HG03097 (cell line): ENCODE results near the gene MNAT1.
A peak's percentile ranks its signal among the peaks of the same experiment; 100 is the strongest.
"Not testable (repeated sequence)": the region's sequence is repeated elsewhere in the genome, so short reads cannot be mapped to it uniquely, and the experiment has no call there.

Experiments used
- ATAC-seq: cut with Tn5 transposase; IDR thresholded peaks from one replicate; pipeline ENCODE4 v1.9.1; 2021; ENCODE audit not compliant: unreplicated experiment, low FRiP score

Gene MNAT1

DNA sequence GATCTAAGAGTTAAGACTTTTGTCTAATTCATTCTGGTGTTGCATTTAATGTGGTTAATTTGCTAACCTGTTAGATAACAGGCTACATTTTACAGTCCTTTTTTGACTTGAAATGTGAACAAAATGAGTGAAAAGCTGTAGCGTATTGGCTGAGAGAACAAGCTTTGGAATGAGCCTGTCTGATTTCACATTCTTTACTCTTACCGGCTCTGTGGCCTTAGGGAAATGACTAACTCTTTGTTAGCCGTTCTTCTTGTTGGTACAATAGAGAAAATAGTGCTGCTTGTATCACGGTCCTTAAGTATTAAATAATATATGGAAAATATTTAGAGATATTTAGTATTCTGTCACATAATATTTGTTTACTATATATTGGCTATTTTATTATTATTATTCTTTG lies 1.9 kb downstream of the MNAT1 start:
- no peak for ATAC-seq

DNA sequence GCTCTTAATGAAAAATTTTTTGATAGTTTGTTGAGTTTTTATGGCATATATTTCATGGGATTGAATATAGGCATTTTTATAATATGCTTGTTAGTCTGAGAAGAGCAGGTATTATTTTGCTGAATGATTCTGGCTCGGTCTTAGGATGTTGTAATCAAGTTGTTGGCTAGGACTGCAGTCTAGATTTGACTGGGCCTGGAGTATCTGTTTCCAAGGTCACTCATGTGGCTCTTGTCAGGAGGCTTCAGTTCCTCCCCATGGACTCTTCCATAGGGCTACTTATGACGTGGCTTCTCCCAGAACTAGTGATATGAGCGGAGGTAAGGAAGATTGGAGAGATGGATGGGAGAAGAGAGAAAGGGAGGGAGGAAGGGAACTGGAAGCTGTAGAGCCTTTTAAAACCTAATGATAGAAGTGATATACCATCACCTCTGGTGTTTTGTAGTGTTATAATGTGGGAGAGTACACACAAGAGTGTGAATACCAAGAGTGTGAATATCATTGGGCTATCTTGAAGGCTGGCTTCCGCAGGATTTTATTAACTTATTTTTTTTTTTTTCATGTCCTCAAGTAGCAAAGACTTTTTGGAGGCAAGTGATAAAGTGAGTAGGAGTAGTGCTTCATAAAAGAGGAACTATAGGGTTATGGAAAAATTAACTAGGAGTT lies 4.4 kb downstream of the MNAT1 start:
- ATAC-seq, result no peak

DNA sequence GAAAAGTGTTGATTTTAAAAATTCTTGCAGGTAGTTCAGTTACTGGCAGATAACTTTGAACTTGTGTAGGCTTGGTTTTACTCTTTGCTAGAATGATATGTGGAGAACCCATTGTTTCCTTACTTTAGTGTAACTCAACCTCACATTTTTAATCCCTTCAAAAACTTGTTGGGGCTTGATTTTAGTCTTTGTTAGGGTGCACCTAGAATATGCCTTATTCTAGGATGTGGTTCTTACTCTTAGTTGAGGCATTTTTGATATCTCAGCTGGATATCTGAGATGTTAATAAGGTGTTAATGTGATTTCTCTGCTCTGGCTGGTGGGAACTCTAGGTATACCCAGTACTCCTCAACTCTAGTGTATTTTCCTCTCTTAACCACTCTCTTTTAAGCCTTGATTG lies 10.0 kb downstream of the MNAT1 start:
- no peak for ATAC-seq

DNA sequence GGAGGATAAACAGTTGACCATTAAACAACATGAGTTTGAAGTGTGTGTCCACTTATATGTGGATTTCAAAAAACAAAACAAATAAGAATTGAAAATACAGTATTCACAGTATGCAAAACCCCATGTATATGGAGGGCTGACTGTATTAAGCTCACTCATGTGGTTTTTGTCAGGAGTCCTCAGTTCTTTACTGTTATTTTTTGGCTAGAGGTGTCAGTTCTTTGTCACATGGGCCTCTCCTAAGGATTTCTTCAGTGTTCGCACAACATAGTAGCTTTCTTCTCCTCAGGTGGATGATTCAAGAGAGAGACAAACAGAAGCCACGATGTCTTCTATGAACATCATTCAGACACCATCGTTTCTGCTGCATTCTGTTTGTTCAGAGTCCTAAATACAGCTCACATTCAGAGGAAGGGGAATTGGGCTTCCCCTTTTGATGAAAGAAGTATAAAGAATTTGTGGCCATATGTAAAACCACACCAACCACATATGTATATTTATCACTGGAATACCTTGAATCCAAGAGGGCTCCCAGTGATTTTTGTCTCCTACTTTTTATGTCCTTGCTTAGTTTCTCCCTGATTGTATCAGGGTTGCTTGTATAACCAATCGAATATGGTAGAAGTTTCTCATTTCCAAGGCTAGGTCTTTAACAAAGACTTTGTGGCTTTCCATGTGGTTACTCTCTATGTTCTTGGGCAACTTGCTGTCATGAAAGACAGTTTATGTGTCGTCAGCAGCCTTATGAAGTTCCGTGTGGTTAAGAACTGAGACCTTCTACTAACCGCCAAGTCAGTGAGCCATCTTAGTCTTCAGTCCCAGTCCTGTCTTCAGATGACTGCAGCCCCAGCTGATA lies 18.9 kb downstream of the MNAT1 start:
- ATAC-seq, result peak; percentile 99

DNA sequence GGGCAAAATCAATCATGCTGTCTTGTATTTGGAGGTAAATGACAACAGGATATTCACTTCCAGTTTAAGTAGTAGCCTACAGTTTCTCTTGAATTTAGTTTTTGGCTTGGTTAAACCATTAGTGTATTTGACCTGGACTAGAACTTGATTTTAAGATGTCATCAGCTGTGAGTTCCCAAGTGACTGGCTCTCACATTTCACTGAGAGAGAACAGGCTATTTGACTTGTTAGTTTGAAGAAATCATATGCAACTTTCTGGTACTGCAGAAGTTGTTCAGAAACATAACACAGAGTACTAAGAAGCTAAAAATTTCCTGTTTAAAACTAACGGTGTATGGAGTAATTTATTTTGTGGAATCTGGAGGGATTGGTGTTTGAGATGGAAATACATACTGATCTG lies 22.3 kb downstream of the MNAT1 start:
- ATAC-seq, result no peak

DNA sequence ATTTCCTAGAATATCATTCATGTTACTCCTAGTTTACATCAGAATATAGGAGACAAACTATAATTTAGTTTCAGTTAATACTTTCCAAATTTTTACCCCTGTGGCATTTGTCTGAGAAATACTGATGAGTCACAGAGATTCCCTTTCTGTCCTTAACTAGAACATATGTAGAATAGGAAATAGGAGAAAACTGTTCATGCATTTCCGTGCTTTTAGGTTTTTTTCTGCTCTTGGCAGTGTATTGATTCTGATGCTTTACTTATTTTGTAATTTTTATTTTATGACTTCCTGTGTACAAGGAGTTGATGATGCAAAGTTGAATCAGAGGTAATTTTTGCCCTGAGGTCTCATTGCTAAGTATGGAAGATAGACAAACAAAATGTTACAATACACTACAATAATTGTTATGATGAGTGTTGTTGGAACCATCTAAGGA lies 23.0 kb downstream of the MNAT1 start:
- ATAC-seq, result no peak

DNA sequence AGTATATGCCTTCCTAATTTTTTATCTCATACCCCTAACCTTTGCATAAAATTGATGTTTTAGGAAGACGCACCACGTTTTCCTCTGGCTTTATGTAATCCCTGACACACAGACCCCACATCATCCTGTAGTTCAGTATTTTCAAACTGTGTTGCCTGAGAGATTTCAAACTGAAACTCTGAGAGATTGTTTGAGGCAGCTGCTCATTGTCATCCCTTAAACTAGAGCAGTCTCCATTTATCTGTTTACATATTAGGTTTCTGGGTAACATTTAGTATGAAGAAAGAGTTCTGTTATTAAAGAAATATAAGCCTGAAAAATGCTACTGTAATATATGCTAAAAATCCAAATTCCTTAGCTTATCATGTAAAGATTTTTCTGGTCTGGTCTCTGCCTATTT lies 24.3 kb downstream of the MNAT1 start:
- no peak for ATAC-seq

DNA sequence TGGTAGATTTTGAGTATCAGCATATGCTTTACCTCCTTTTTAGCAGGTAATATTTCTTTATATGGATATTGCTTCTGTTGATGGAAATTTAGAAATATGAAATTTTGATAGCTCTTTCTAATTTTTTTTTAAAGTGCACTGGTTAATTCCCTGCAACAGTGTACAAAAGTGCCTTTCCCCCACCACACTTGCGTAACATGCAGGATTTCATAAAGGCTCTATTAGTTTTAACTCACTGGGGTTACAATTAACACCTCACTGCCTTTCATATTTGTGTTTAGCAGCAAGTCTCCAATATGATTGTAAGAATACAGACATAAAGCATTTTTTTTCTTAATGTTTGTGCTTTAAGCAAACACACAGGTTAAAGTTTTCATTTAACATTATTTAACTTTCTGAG lies 25.6 kb downstream of the MNAT1 start:
- ATAC-seq, result no peak

DNA sequence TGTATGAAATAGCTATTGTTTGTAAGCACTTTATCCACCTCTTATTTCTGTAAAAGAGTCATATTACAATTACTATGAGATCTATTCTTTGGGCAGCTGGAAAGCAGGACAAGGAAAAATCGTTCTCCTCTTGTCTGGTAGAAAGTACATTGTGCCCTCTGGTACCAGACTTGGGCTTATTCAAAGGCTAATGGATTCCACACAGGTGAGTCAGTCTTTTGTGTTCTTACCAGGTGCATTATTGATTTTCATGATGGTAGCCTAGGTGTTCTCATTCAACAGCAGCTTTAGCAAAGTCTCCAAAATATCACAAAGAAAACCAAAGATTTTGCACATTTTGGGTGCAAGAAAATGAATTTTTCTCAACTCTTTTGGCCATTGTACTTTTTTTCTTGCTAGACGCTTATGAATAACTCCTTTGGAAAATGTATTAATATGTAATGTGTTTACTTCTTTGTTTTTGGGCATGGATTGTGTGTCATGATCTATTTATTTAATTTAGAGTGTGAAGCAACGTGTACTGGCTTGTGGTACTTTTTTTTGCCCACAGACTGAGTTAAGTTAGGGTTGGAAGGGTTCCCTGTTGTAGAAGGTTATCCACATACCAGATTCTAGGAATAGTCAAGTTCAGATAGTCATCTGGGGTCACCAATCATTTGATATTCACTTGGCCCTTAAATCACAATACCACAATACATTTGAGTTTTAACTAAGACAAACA lies 26.2 kb downstream of the MNAT1 start:
- ATAC-seq, result no peak

DNA sequence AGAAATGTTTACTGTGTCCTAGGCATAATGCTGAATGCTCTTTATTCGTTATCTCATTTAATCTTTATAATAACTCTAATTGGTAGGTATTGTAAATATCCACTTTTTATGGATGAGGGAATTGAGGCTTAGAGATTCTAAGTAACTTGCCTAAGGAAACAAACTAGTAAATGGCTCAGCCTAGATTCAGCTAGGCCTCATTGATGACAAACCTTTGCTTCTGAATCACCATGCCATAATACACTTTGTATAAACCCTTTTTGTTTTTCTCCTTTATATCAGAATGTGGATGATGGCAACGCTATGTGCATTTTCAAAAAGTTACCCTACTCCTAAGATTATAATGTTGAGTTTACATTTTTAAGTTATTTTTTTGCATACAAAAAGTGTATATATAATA lies 34.0 kb downstream of the MNAT1 start:
- no peak for ATAC-seq

DNA sequence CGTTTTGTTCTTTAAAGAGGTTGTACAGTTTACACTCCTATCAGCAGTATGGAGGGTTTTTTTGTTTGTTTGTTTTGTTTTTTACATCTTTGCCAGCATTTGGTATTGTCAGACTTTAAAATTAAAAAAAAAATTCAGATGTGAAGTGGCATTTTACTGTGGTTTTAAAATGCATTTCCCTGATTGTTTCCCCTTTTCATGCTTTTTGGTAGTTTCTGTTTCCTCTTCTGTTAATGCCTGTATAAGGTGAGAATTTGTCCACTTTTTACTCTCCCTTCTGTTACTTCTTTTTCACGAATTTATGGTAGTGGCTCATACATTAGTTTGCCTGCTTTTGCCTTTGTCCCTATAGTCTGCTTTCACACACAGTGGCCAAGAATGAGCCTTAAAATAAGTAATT lies 36.6 kb downstream of the MNAT1 start:
- no peak for ATAC-seq

DNA sequence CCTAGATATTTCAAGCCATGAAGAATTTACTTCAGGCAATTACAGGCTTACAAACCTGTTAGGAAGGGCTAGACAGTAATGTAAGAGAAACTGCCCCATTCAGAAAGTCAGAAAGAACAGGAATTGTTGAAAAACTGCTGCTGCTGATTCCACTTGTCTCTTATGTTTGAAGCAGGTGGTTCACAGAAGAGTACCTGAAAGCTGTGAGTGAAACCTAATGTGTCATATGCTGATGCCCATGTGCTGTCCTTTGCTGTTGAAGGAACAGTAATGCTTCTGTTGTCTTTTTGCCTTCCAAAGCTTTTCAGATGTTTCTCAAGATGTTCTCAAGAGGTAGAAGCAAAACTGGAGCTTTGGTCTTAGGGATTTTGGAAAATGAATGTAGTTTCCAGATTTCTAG lies 39.0 kb downstream of the MNAT1 start:
- ATAC-seq, result no peak

DNA sequence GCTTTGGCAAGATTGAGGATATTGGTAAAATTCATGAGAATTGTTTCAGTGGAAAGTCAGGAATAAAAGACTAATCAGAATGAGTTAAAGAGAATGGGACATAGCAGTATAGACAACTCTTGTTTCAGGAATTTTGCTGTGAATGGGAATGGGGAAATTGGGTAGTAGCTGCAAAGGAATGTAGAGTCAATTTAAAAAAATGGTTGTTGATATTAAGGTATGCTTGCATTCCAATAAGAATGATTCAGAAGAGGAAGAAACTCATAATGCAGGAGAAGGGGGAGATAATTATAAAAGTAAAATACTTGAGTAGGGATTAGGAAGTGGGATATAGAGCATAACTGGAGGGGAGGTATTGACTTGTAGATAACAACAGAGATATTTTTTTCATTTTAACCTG lies 40.7 kb downstream of the MNAT1 start:
- no peak for ATAC-seq

DNA sequence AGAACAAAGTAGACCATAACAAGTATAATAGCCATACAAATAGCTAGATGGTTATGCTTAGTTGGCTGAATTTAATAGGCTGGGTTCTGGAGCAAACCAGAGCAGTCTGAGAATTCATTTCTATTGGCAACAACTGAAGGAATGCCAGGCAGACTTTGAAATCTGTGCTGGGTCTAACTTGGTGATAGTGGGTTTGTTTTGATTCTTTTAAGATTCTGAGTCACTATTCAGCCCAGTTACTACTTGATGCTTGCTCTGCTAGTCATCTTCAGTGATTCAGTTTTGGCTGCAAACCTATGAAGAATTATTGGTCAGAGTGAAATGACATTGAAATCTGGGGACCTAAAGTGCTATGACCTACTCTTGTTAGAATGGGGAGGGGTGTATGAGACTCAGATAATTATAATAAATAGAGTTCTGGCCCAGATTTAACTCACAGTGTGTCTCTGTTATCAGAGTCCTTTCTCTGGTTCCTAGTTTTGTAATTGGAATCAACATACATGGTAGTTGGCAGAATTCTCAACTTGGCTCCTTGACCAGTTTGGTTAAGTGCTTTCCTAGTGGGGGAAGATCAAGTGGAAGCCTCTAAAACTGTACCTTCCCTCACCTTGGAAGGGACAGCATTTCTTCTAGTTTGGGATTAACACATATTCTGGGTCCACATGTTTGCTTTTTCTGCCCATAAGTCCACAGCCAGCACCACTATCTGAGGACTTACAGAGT lies 43.5 kb downstream of the MNAT1 start:
- ATAC-seq, result no peak

DNA sequence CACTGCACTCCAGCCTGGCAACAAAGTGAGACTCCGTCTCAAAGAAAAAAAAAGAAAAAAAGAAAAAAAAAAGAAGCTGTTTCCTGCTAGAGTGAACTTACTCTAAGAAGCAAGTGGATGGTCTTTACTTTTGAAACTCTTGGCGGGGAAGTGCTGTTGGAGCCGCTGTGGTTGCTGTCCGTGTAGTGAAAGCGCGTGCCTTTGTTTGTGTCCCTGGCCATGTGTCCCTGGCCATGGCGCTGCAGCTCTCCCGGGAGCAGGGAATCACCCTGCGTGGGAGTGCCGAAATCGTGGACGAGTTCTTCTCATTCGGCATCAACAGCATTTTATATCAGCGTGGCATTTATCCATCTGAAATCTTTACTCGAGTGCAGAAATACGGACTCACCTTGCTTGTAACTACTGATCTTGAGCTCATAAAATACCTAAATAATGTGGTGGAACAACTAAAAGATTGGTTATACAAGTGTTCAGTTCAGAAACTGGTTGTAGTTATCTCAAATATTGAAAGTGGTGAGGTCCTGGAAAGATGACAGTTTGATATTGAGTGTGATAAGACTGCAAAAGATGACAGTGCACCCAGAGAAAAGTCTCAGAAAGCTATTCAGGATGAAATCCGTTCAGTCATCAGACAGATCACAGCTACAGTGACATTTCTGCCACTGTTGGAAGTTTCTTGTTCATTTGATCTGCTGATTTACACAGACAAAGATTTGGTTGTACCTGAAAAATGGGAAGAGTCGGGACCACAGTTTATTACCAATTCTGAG lies 45.4 kb downstream of the MNAT1 start:
- ATAC-seq, result not testable (repeated sequence)

DNA sequence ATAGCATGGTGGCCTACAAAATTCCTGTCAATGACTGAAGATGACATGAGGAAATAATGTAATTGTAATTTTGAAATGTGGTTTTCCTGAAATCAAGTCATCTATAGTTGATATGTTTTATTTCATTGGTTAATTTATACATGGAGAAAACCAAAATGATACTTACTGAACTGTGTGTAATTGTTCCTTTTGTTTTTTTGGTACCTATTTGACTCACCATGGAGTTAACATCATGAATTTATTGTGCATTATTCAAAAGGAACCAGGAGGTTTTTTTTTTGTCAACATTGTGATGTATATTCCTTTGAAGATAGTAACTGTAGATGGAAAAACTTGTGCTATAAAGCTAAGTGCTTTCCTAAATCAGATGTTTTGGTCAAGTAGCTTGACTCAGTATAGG lies 46.0 kb downstream of the MNAT1 start:
- ATAC-seq, result not testable (repeated sequence)

DNA sequence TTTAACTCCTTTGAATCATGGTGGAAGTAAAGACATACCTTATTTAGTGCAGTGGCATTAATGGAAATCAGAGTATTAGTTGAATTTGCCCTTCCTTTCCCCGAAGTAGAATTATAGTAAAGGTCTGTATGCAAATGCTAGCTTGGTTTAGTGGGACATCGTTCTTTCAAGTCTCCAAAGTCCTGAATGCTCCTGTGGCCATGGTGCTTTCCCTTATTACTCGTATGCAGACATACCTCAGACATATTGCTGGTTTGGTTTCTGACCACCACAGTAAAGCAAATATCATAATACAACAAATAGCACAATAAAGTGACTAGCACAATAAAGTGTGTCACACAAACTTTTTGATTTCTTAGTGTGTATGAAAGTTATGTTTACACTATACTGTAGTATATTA lies 52.3 kb downstream of the MNAT1 start:
- no peak for ATAC-seq

DNA sequence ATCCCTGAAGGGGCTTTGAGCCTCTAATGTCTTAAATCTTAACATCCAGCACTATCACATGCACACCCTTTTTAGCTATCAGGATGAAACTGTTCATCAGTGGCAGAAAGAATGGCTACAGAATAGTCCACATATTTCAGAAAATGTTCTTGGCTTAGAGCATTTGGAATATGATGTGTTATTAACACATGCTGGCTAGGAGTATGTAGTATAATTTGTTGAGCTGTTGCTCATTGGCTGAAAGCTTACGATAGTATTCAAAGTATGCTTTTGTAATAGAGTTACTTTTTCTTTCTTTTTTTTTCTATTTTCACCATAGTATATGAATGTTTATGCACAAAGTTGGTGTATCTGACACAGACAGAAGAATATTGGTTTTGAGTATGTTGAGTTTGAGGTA lies 55.1 kb downstream of the MNAT1 start:
- no peak for ATAC-seq

DNA sequence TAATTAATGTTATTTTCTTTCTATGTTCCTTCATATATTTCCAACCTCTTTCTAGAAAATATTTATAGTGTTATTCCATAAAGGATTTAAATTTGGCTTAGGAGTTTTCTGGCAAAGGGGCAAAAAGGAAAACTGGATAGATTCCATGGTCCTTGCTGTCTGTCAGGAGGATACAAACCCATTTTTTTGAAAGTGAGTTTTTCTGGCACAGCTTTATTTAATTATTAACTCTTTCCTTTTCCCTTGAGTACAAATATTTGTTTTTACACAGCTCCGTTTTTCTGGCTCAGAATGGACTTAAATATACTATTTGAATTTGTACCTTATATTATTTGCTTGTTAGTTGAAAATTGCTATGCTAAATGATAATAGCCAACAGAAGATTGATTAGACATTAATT lies 56.3 kb downstream of the MNAT1 start:
- ATAC-seq, result no peak

DNA sequence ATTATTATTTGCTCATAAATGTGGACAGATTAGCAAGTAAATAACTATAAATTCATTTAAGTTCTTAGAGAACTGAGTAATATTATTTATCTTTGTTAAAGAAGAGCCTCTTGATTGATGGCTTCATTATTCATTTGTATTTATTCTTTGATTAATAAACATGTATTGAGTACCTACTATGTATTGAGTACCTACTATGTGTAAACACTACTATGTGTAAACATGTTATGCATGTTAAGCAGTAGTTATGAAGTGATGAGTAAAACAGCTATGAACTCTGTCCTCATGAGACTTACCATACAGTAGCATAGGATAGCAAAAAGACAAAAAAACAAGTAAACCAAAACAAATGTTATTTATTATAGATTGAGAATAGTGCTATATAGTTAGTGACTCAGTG lies 61.9 kb downstream of the MNAT1 start:
- ATAC-seq, result no peak
